Measurements from ENCODE around the gene TAAR9.
A peak's percentile ranks its signal among the peaks of the same experiment; 100 is the strongest.
"Not testable (repeated sequence)": the region's sequence is repeated elsewhere in the genome, so short reads cannot be mapped to it uniquely, and the experiment has no call there.

Gene TAAR9

GRCh38 chr6:132515386-132515785 is 22.7 kb upstream of the TAAR9 start:
- DNase-seq (ENCODE audit: low read depth) = no peak

GRCh38 chr6:132520953-132521352 is 17.1 kb upstream of the TAAR9 start:
- DNase-seq (ENCODE audit: low read depth) = no peak

GRCh38 chr6:132524646-132525045 is 13.4 kb upstream of the TAAR9 start:
- no peak for DNase-seq (ENCODE audit: low read depth)

- no peak for DNase-seq (ENCODE audit: low read depth)
These were observed 12.2 kb upstream of the TAAR9 start for GRCh38 chr6:132525866-132526265.

- DNase-seq (ENCODE audit: low read depth) = no peak
These were observed 11.6 kb upstream of the TAAR9 start for GRCh38 chr6:132526461-132526860.

GRCh38 chr6:132527791-132528190 is 10.3 kb upstream of the TAAR9 start:
- no peak for DNase-seq (ENCODE audit: low read depth)

GRCh38 chr6:132530293-132530974 is 7.6 kb upstream of the TAAR9 start:
- DNase-seq (ENCODE audit: low read depth) = peak; percentile 12

GRCh38 chr6:132534546-132534945 is 3.5 kb upstream of the TAAR9 start:
- not testable (repeated sequence) for DNase-seq (ENCODE audit: low read depth)

GRCh38 chr6:132537145-132537544 is 932 bp upstream of the TAAR9 start:
- no peak for DNase-seq (ENCODE audit: low read depth)

GRCh38 chr6:132544826-132545225 is 6.7 kb downstream of the TAAR9 start:
- no peak for DNase-seq (ENCODE audit: low read depth)

- DNase-seq (ENCODE audit: low read depth) = no peak
These were observed 10.8 kb downstream of the TAAR9 start for GRCh38 chr6:132548746-132549463.

GRCh38 chr6:132551214-132551613 is 13.1 kb downstream of the TAAR9 start:
- no peak for DNase-seq (ENCODE audit: low read depth)

GRCh38 chr6:132552372-132552771 is 14.3 kb downstream of the TAAR9 start, which contains the start of gene TAAR8:
TSS of gene TAAR8 (plus strand) at chr6:132552672. CDS start at chr6:132552693, 21 bp downstream.
- no peak for DNase-seq (ENCODE audit: low read depth)

- DNase-seq (ENCODE audit: low read depth) = not testable (repeated sequence)
These were observed 22.0 kb downstream of the TAAR9 start for GRCh38 chr6:132560087-132560486.

- no peak for DNase-seq (ENCODE audit: low read depth)
These were observed 28.3 kb downstream of the TAAR9 start for GRCh38 chr6:132566404-132566803.

- DNase-seq (ENCODE audit: low read depth) = no peak
These were observed 29.5 kb downstream of the TAAR9 start for GRCh38 chr6:132567566-132567965.

GRCh38 chr6:132568611-132569010 is 30.5 kb downstream of the TAAR9 start:
- DNase-seq (ENCODE audit: low read depth) = no peak

- DNase-seq (ENCODE audit: low read depth) = no peak
These were observed 31.1 kb downstream of the TAAR9 start for GRCh38 chr6:132569170-132569569.

- no peak for DNase-seq (ENCODE audit: low read depth)
These were observed 32.2 kb downstream of the TAAR9 start, which contains the start of gene TAAR6 for GRCh38 chr6:132570221-132570777. TSS of gene TAAR6 (plus strand) at chr6:132570322. CDS start at chr6:132570322, 0 bp downstream.

GRCh38 chr6:132571774-132572173 is 33.7 kb downstream of the TAAR9 start:
- DNase-seq (ENCODE audit: low read depth) = no peak

GRCh38 chr6:132584698-132585097 is 46.6 kb downstream of the TAAR9 start:
- no peak for DNase-seq (ENCODE audit: low read depth)

GRCh38 chr6:132587424-132587823 is 49.3 kb downstream of the TAAR9 start:
- DNase-seq (ENCODE audit: low read depth) = no peak
